GM18519 (cell line): ENCODE results near the gene AGBL5.

Source experiments
- ATAC-seq: cut with Tn5 transposase; IDR thresholded peaks from one replicate; pipeline ENCODE4 v1.9.1; 2021; ENCODE audit warnings: mild to moderate bottlenecking, moderate library complexity; ENCODE audit not compliant: unreplicated experiment, low FRiP score

The AGBL5 gene

GRCh38 chr2:27050996-27051901, at the start of gene AGBL5:
Gene AGBL5, plus strand, starts transcription at chr2:27051668. Its CDS starts 1,291 bp downstream, at chr2:27052959.
- ATAC-seq: peak; percentile 36

GRCh38 chr2:27001950-27002349, 49.5 kb upstream of the AGBL5 start:
- no peak for ATAC-seq

GRCh38 chr2:27003007-27003406, 48.5 kb upstream of the AGBL5 start:
- no peak for ATAC-seq

GRCh38 chr2:27003857-27004256, 47.6 kb upstream of the AGBL5 start:
- ATAC-seq: no peak

- ATAC-seq: no peak
Measured at GRCh38 chr2:27006602-27007415, 44.7 kb upstream of the AGBL5 start.

GRCh38 chr2:27007416-27008374, 43.8 kb upstream of the AGBL5 start:
- no peak for ATAC-seq

GRCh38 chr2:27008678-27009077, 42.8 kb upstream of the AGBL5 start:
- no peak for ATAC-seq

GRCh38 chr2:27009083-27009482, 42.4 kb upstream of the AGBL5 start:
- ATAC-seq: no peak

GRCh38 chr2:27009716-27010115, 41.8 kb upstream of the AGBL5 start:
- no peak for ATAC-seq

GRCh38 chr2:27010139-27010538, 41.3 kb upstream of the AGBL5 start:
- no peak for ATAC-seq

- ATAC-seq: no peak
Measured at GRCh38 chr2:27013738-27014137, 37.7 kb upstream of the AGBL5 start.

GRCh38 chr2:27014771-27015433, 36.6 kb upstream of the AGBL5 start:
- ATAC-seq: no peak

- no peak for ATAC-seq
Measured at GRCh38 chr2:27016801-27017325, 34.6 kb upstream of the AGBL5 start.

- ATAC-seq: no peak
Measured at GRCh38 chr2:27018142-27018541, 33.3 kb upstream of the AGBL5 start.

- no peak for ATAC-seq
Measured at GRCh38 chr2:27019459-27019858, 32.0 kb upstream of the AGBL5 start.

- ATAC-seq: no peak
Measured at GRCh38 chr2:27019931-27020855, 31.3 kb upstream of the AGBL5 start.

- no peak for ATAC-seq
Measured at GRCh38 chr2:27021253-27022049, 30.0 kb upstream of the AGBL5 start.

- no peak for ATAC-seq
Measured at GRCh38 chr2:27023740-27024139, 27.7 kb upstream of the AGBL5 start.
